Measurements from ENCODE around the gene NXNL1.

DNA sequence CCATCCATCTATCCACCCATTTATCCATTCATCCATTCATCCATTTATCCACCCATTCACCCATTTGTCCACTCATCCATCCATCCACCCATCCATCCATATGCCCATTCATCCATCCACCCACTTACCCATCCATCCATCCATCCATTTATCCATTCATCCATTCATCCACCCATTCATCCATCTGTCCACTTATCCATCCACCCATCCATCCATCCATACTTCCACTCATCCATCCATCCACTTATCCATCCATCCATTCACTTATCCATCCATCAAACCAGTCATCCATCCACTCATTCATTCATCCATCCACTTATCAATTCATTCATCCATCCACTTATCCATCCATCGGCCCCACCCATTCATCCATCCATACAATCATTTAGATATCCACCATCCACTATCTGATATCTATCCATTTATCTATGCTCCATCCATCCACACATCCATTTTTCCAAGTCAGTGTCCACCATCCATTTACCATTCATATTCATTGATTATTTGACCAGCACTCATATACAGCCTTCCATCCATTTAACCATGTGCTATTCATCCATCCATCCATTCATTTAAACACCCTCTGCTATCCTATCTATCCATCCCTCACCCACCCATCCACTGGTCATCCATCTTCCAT, 15.1 kb downstream of the NXNL1 start:
- no peak for TF ChIP-seq NFIC (IDR thresholded peaks at IDR 0.05; ENCODE audit: low read length)
- no peak for TF ChIP-seq YY1 (IDR thresholded peaks at IDR 0.05; ENCODE audit: insufficient read depth, insufficient replicate concordance, low read depth, low read length)
- TF ChIP-seq, protein P1, sequence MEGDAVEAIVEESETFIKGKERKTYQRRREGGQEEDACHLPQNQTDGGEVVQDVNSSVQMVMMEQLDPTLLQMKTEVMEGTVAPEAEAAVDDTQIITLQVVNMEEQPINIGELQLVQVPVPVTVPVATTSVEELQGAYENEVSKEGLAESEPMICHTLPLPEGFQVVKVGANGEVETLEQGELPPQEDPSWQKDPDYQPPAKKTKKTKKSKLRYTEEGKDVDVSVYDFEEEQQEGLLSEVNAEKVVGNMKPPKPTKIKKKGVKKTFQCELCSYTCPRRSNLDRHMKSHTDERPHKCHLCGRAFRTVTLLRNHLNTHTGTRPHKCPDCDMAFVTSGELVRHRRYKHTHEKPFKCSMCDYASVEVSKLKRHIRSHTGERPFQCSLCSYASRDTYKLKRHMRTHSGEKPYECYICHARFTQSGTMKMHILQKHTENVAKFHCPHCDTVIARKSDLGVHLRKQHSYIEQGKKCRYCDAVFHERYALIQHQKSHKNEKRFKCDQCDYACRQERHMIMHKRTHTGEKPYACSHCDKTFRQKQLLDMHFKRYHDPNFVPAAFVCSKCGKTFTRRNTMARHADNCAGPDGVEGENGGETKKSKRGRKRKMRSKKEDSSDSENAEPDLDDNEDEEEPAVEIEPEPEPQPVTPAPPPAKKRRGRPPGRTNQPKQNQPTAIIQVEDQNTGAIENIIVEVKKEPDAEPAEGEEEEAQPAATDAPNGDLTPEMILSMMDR (CRISPR knock-in tag; IDR thresholded peaks at IDR 0.05), result no peak
- no peak for TF ChIP-seq E2F1 (CRISPR knock-in tag; IDR thresholded peaks at IDR 0.05)
- TF ChIP-seq EP300 (IDR thresholded peaks at IDR 0.05; ENCODE audit: low read depth in 2 of 2, low read length in 2 of 2), result no peak
- no peak for TF ChIP-seq EP300 (CRISPR knock-in tag; IDR thresholded peaks at IDR 0.05; ENCODE audit: borderline replicate concordance)
- no peak for TF ChIP-seq ZNF207 (IDR thresholded peaks at IDR 0.05; ENCODE audit: borderline replicate concordance)
- no peak for TF ChIP-seq RARA (CRISPR knock-in tag; IDR thresholded peaks at IDR 0.05)
- no peak for TF ChIP-seq POLR2A (IDR thresholded peaks at IDR 0.05; ENCODE audit: insufficient read depth in 1 of 2, low read depth in 2 of 2, low read length in 2 of 2)
- TF ChIP-seq SRF (IDR thresholded peaks at IDR 0.05; ENCODE audit: low read depth, low read length), result no peak
- TF ChIP-seq NR2F2 (IDR thresholded peaks at IDR 0.05; ENCODE audit: borderline replicate concordance, low read depth), result no peak
- TF ChIP-seq ZNF274 (CRISPR knock-in tag; IDR thresholded peaks at IDR 0.05), result no peak
- no peak for TF ChIP-seq ZNF841 (CRISPR knock-in tag; IDR thresholded peaks at IDR 0.05; ENCODE audit: borderline replicate concordance)

Data from HepG2 (cell line).